Fibroblast of villous mesenchyme (primary cell): Measurements from ENCODE around the gene NRARP. TPM values are rescaled to one million over a fixed set of nuclear protein-coding genes. Genes with fewer than 3 reads are reported as not detected.
"Not testable (repeated sequence)": the region's sequence is repeated elsewhere in the genome, so short reads cannot be mapped to it uniquely, and the experiment has no call there.

Experiments
- DNase-seq: peaks from one replicate; pipeline ENCODE4 v3.0.0-alpha.2; 2010; ENCODE audit warnings: low read depth
- H3K4me3 ChIP-seq: 2 replicates; pipeline ENCODE4 v1.5.1; 2011; ENCODE audit warnings: low read depth, mild to moderate bottlenecking, low read length
- CTCF ChIP-seq: IDR thresholded peaks from 2 replicates; pipeline ENCODE4 v1.5.1; 2012; ENCODE audit warnings: low read depth, mild to moderate bottlenecking, low read length; ENCODE audit not compliant: insufficient read depth
- total RNA-seq: library from RNA; depleted of rRNA; stranded (reverse); fragments of >200 nt; gene quantifications from 2 replicates; pipeline ENCODE4 v1.2.3, GENCODE V29; 2012

The NRARP gene
- total RNA-seq, 1 donor, result under 0.01 TPM

GRCh38 chr9:137341227-137341626 lies 39.2 kb upstream of the NRARP start:
- no peak for DNase-seq
- no peak for TF ChIP-seq CTCF
- no peak overlapping the region for H3K4me3 ChIP-seq

DNA sequence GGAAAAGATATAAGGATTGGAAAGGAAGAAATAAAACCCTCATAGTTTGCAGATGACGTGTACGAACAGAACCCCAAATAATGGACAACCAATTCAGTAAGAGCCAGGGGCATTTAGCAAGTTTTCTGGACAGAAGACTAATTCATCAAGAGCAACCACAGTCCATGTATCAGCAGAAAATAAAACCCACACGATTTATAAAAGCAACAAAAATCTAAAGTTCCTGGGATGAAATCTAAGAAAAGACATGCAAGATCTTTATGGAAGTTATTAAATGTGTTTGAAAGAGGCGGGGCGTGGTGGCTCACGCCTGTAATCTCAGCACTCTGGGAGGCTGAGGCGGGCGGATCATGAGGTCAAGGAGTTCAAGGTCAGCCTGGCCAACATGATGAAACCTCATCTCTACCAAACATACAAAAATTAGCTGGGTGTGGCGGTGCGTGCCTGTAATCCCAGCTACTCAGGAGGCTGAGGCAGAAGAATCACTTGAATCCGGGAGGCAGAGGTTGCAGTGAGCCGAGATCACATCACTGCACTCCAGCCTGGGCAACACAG lies 37.9 kb upstream of the NRARP start:
- not testable (repeated sequence) for H3K4me3 ChIP-seq, DNase-seq

DNA sequence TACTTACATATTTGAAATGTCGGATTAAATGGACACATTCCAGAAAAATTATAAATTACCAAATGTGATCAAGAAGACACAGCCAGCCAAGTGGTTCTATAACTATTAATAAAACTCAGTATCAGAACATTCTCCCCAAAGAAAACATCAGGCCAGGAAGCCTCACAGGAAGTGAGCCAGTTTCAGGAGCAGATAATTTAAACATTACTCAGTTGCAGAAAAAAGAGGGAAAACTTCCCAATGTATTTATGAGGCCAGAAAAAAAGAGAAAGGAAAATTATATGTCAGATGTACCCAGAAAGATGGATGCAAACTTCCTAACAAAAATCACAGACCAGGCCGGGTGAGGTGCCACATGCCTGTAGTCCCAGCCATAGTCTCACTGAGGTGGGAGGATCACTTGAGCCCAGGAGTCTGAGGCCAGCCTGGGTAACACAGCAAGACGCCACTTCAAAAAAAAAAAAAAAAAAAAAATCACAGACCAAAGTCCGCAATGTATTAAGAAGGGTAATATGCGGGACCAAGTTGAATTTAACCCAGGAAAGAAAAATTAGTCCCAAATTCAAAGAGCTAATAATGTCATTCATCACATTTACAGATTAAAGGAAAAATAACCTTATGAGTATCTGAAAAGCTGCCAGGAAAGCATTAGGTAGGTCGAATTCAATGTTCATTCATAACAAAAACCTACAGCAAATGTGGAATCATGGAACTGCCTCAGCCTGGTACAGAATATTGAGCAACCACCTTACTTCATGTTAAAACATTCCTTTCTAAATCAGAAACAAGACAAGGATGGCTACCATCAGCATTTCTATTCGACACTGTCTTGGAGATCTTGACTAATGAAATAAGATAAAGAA lies 37.2 kb upstream of the NRARP start:
- no peak for TF ChIP-seq CTCF
- no peak for DNase-seq
- H3K4me3 ChIP-seq, result no peak overlapping the region

DNA sequence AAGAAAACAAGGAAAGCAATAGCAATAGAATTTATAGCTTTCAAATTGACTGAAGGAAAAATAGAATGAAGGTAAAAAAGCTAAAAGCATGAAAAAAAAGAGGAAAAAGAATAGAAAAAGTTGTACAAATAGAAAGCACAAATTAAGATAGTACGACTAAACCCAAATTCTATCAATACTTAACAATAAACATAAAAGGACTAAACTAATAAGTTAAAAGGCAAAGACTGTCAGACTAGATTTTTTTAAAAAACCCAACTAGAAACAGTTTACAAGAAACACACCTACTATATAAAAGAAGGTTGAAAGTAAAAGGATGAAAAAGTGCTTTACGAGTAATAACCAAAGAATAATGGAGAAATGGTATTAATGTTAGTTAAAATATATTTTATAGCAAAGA lies 34.7 kb upstream of the NRARP start:
- DNase-seq, result no peak
- no peak for TF ChIP-seq CTCF
- no peak overlapping the region for H3K4me3 ChIP-seq

- no peak for DNase-seq
- H3K4me3 ChIP-seq, result no peak overlapping the region
- TF ChIP-seq CTCF, result no peak
Observed at GRCh38 chr9:137333016-137333671, 31.1 kb upstream of the NRARP start.

GRCh38 chr9:137331929-137332328 lies 29.9 kb upstream of the NRARP start:
- no peak overlapping the region for H3K4me3 ChIP-seq
- DNase-seq, result no peak
- no peak for TF ChIP-seq CTCF

- no peak for DNase-seq
- no peak overlapping the region for H3K4me3 ChIP-seq
- no peak for TF ChIP-seq CTCF
Observed at GRCh38 chr9:137330689-137331088, 28.6 kb upstream of the NRARP start.

GRCh38 chr9:137329590-137329989 lies 27.5 kb upstream of the NRARP start:
- H3K4me3 ChIP-seq, DNase-seq: not testable (repeated sequence)

DNA sequence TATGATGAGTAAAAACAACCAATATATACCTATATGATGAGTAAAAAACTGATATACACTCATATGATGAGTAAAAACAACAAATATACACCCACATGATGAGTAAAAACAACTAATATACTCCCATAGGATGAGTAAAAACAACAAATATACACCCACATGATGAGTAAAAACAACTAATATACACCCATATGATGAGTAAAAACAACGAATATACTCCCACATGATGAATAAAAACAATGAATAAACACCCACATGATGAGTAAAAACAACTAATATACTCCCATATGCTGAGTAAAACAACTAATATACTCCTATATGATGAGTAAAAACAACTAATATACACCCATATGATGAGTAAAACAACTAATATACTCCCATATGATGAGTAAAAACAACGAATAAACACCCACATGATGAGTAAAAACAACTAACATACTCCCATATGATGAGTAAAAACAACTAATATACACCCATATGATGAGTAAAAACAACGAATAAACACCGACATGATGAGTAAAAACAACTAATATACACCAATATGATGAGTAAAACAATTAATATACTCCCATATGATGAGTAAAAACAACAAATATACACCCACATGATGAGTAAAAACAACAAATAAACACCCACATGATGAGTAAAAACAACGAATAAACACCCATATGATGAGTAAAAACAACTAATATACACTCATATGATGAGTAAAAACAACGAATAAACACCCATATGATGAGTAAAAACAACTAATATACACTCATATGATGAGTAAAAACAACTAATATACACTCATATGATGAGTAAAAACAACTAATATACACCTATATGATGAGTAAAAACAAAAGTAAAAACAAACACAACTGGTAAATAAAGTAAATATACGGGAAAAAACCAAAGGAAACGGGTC lies 25.8 kb upstream of the NRARP start:
- not testable (repeated sequence) for H3K4me3 ChIP-seq, DNase-seq
